Right renal cortex interstitium (tissue), 3 donors: ENCODE results near the gene TOR1AIP1. TPM values are rescaled to one million over a fixed set of nuclear protein-coding genes. Genes with fewer than 3 reads are reported as not detected.
"Not testable (repeated sequence)": the region's sequence is repeated elsewhere in the genome, so short reads cannot be mapped to it uniquely, and the experiment has no call there.

ENCODE experiments used
- DNase-seq, 3 donors: peaks; one replicate each; pipeline ENCODE4 v3.0.0-alpha.2; 2013; ENCODE audit warnings: low read depth in 3 of 3, low spot score in 2 of 3
- polyA plus RNA-seq, 3 donors: library from polyadenylated mRNA; unstranded; fragments of 120-200 nt; gene quantifications; one replicate each; pipeline ENCODE4 v1.2.1, GENCODE V29; 2013; ENCODE audit not compliant: insufficient read length in 3 of 3

The TOR1AIP1 gene, protein sequence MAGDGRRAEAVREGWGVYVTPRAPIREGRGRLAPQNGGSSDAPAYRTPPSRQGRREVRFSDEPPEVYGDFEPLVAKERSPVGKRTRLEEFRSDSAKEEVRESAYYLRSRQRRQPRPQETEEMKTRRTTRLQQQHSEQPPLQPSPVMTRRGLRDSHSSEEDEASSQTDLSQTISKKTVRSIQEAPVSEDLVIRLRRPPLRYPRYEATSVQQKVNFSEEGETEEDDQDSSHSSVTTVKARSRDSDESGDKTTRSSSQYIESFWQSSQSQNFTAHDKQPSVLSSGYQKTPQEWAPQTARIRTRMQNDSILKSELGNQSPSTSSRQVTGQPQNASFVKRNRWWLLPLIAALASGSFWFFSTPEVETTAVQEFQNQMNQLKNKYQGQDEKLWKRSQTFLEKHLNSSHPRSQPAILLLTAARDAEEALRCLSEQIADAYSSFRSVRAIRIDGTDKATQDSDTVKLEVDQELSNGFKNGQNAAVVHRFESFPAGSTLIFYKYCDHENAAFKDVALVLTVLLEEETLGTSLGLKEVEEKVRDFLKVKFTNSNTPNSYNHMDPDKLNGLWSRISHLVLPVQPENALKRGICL
- 10 to 100 TPM; 55.8 to 60.8 (median 60.8) TPM for polyA plus RNA-seq

DNA sequence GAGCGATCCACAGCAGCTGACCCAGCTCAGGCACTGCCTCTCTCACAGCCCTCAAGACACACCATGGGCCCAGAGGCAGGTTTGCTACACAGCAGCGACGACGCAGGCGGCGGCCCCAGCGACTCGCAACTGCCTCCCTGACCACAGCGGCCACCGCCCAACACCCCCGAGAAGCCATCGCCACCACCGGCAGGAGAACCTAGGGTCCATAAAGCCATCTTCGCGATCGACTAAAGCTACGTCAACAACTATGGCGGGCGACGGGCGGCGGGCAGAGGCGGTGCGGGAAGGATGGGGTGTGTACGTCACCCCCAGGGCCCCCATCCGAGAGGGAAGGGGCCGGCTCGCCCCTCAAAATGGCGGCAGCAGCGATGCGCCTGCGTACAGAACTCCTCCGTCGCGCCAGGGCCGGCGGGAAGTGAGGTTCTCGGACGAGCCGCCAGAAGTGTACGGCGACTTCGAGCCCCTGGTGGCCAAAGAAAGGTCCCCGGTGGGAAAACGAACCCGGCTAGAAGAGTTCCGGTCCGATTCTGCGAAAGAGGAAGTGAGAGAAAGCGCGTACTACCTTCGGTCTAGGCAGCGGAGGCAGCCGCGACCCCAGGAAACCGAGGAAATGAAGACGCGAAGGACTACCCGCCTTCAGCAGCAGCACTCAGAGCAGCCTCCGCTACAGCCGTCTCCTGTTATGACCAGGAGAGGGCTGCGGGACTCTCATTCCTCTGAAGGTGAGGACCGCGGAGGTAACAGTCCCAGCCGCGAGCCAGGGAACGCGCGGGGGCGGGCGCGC lies at the start of gene TOR1AIP1:
TSS of gene TOR1AIP1 (plus strand) at position 33 of the 787 bp plus-strand sequence. CDS start at position 251, 218 bp downstream.
- peak; percentile 89 to 95 (median 90) for DNase-seq

DNA sequence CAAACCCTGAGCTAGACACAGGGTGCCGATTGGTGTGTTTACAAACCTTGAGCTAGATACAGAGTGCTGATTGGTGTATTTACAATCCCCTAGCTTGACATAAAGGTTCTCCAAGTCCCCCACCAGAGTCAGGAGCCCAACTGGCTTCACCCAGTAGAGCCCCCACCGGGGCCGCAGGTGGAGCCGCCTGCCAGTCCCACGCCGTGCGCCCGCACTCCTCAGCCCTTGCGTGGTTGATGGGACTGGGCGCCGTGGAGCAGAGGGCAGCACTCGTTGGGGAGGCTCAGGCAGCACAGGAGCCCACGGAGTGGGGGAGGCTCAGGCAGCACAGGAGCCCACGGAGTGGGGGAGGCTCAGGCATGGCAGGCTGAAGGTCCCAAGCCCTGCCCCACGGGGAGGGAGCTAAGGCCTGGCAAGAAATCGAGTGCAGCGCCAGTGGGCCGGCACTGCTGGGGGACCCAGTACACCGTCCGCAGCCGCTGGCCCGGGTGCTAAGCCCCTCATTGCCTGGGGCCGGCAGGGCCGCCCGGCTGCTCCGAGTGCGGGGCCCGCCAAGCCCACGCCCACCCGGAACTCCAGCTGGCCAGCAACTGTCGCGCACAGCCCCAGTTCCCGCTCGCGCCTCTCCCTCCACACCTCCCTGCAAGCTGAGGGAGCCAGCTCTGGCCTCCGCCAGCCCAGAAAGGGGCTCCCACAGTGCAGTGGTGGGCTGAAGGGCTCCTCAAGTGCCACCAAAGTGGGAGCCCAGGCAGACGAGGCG lies 45.2 kb upstream of the TOR1AIP1 start:
- not testable (repeated sequence) for DNase-seq

DNA sequence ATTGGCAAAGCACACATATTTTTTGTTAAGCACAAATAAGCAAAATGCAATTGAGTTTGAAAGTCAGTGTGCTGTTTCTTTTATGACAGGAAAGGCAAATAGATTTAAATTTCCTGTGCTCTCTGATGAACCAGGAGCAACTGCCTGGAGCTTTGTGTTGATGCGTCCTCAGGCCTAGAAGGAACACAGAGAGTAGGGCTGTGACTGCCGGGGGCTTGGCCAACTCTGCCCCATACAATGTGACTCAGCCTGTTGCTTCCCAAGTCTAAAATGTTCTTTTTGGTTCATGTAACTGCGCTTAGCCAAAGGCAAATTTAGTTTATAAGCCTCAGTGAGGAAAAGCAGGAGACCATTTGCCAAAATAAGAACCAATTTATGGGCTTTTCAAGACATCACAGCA lies 42.0 kb upstream of the TOR1AIP1 start:
- DNase-seq, result no peak

DNA sequence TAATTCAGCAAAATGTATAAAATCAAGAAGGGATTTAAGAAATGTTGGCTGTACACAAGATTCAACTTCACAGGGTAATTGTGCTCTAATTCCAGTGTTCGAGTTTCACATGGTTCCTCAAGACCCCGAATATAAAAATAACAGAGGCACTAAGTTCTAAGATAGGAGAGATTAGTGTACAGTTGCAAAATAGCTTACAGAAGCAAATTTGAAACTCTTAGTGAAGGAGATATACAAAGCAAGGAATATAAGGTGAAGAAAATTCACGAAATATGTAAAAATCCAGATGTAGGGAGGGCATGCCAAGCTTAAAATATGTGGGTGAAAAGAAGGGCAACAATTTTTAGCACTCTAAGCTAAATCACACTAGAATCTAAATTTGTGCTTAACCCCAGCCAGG lies 33.9 kb upstream of the TOR1AIP1 start:
- DNase-seq, result no peak

DNA sequence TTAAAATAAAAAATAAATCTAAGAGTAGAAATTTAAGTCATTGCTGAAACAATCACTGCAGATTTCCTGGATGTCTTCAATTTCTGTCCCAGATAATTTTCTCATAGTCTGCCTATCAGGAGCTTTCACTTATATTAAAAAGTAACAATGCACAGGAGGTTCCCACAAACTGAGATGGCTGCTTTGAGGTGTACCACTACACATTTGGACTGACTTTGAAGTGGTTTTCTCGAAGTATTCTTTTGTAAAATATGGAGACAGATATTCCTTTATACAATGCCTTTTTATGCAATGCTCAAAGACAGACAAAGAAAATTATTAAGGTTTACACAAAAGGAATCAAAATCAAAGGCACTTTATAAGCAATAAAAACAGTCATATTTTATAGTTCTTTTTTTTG lies 29.0 kb upstream of the TOR1AIP1 start:
- no peak for DNase-seq

DNA sequence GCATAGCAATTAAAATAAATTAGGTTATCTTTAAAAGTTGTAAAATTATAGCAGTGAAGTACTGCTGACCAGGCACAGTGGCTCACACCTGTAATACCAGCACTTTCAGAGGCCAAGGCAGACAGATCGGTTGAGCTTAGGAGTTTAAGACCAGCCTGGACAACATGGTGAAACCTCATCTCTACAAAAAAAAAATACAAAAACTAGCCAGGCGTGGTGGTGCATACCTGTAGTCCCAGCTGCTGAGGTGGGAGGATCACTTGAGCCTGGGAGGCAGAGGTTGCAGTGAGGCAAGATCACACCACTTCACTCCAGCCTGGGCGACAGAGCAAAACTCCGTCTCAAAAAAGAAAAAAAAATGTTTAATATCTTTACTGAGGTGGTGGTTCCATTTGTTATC lies 26.3 kb upstream of the TOR1AIP1 start:
- DNase-seq, result not testable (repeated sequence)

DNA sequence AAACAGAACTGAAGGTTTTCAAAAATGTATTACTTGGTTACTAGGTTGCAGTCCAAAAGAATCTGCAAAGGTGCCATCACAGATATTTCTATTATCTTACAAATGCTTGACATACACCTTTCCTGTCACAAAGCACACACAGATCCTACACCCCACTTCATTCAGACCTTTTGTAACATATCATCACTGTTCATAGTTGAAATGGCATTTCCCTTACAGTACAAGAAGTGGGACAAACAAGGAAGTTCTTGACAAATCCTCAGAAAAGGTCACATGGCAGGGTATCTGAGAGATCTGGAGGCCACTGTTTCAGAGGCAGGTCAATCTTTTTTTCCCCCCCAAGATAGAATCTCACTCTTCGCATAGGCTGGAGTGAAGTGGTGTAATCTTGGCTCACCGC lies 25.8 kb upstream of the TOR1AIP1 start:
- no peak for DNase-seq

DNA sequence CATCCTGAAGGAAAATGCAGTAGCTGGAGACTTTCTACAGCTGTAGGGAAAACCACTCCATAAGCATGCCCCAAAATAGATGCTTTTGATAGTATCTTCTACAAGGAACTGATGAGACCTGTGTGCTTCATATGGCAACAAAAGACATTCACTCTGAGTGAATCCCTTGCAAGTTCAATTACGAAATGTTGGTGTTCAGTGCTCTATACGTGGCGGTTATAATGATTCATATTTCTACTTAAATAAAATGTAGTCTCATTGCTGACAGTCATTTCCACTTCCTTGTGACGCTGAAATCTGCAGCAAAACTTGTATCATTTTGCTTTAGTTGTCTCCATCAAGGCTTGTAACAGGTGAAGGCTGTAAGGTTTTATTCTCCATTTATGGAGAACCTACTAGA lies 25.1 kb upstream of the TOR1AIP1 start:
- no peak for DNase-seq

DNA sequence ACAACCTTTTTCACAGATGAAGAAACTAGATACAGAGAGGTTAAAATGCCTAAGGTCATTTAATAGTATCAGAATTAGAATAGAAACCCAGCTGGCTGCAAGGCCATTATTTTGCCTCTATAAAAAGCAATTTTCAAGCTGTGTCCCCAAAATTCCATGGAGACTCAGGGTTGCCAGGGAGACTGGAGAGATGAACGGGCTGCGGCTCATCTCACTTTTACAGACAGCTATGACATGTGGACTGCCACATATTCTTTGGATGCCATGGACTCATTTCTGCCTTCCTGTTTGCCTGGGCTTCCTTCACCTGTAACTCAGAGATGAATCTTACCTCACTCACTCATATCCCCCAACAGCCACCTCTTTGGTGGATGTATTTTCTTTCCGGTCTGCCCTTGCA lies 21.4 kb upstream of the TOR1AIP1 start:
- DNase-seq, result no peak

DNA sequence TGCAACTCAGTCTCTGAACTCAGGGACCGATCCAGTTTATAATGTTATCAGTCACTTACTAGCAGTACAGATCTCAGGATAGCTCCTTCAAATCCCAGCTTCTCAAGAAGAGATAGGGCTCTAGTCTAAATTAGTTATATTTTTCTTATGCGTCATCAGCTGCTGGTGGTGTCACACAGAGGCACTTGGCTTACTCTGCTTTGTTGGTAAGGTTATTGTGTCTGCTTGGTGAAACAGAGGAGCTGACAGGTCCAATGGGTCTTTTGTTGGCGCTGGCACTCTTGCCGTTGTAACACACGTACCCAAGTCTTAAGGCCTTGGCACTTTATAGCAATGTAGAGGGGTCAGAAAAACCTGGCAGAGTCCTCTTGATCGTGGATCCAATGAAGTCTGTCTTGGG lies 16.7 kb upstream of the TOR1AIP1 start:
- DNase-seq, result no peak

DNA sequence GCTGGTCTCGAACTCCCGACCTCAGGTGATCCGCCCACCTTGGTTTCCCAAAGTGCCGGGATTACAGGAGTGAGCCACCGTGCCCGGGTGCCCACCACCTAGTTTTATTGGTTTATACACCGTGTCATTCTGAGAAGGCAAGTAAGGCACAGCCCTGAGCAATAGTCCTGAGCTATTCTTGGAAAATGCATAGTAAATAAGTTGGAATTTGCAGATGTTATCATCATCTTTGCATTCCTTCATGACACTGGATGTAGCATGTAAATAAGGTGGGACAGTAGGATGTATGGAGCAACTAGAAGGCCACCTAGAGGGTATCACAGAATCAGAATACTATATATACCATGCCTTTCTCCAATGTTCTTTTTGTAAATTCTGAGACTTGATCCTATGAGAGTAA lies 15.5 kb upstream of the TOR1AIP1 start:
- no peak for DNase-seq

DNA sequence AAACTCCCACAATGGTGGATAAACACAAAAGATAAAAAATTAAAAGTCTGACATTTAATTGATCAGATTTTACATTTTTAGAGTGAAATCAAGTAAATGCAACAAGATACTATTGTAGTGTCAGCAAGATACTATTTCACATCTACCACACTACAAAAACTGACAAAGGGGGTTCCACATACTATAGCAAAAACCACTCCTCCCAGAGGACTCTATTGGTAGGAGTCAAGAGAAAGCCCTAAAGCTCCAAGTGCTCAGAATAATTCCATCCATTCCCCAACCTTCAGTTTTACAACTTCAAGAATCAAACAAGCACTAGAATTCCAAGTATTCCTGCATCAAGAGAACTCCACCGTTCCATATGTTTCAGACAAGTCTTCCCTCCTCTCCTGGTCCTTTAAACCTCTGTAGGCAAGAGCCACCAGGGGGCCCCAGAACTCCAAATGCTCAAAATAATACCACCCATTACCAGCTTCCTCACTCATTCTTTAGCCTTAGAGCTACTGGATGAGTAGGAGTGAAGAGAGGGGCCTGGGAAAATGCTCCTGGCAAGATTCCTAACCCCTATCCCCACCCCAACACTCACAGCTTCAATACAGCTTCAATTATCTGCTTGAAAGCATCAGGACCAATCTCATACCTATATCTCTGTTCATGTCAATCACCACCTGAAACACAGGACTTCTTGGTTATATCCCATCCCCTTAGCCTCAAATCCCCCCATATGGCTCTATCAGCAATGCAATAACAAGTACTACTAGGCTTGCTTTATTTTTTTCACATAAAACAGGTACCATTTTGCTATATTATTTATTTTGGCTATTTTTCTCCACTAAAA lies 14.4 kb upstream of the TOR1AIP1 start:
- DNase-seq, result no peak

DNA sequence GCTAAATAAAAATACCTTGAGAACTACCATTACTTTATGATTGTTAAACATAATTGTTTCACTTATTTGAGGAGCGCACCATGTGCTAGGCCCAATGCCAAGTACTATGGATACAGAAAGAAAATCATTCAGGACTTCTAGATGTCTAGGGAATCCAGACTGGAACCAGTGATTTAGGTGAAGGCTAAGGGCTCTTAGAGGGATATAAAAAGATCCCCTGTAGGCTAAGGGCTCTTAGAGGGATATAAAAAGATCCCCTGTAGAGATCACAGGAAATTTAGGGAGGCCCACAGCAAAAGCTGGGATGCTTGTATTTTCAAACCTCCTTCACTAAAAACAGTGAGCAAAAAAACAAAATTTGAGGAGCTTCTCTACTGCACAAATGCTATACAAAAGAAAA lies 11.2 kb upstream of the TOR1AIP1 start:
- DNase-seq, result no peak

DNA sequence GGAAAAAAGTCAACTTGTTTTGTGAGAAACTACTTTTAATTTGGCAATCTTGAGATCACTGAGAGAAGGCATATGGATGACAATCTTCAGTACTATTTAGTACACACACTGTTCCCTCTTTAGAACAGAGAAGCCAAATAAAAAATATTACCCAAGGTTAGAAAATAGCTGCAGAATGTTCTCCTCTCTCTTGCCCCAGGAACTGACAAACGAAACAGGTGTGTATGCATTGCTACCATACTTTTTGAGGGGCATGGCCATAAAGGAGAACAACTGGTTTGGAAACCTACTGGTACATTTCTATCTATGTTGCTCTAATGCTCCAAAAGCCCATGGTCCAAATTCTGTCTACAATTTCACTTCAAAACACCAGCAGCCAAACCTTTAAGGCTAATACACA lies 10.1 kb upstream of the TOR1AIP1 start:
- no peak for DNase-seq

DNA sequence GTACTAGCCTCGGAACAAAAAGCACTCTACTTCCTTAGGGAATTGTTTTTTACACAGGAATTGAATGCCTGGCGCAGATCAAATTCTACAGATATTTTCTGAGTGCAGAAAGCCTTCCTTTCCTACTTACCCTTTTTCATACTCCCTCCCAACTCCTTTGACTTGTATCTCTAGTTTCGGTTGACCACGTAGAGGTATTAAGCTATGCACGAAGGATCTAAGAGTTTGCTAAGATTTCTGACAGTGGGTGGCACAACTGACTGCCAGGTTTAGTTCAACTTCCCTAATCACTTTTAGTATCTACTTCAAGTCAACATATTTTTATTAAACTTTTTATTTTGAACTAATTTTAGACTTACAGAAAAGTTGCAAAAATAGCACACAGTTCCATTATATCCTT lies 9.5 kb upstream of the TOR1AIP1 start:
- no peak for DNase-seq

DNA sequence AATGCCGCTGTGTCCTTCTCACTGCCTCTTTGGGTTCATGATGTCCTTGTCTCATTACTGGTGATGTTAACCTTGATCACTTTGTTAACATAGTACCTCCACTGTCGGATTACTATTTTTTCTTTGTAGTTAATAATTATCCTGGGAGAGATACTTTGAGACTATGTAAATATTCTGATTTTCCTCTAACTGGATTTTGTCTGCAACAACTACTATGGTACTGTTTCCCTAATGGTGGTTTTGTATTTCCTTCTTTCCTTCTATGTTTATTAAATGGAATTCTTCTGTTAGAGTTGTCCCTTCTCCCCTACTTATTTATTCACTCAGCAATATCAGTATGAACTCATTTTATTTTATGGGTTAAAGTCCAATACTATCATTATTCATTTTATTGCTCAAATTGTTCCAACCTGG lies 8.6 kb upstream of the TOR1AIP1 start:
- DNase-seq, result no peak

DNA sequence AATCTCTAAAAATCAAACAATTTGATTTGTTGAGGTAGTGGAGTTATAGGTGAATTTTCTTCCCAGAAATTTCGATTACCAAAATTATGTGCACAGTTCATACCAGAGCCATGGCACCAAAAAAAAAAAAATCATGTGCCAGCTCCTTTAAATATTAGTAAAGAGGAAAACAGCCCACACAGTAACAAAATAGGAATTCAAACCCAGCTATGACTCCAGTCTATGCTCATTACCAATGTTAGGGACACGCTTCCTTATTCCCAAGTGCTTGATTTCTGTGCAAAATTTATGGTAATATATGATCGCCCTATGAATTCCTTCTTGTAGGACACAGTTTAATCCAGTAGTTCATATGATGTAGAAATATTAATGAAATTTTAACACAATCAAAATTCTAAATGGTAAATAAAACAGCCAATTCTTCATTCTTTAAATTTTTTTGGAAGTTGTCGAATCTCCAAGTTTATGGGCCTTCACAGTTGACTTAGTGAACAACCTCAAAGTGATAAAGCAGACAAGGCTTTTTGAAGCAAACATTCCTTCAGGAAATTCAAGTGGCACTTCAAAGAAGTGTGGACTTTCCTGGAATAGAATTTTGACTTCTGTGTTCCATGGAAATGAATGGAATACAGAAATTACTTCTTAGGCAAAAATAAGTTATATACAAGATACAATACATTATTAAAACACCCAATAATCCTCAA lies 6.3 kb upstream of the TOR1AIP1 start:
- DNase-seq, result no peak

DNA sequence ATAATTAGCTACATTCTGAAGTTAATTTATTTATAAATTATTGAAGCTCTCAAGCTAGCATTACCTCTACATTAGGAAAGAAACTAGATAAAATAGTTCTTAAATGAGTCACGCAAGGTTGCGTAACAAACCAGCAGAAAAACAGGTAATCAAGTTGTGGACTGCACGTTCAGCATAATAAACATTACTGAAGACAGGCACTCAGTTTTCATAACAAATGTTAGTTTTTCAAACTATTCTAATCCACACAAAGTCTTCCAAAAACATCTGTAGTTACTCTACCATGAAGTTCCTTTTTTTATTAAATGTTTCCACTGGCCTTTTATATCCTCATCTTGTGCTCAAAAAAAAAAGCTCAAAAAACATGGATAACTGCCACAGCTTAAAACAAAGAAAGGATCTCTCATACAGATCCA lies 5.8 kb upstream of the TOR1AIP1 start:
- no peak for DNase-seq

DNA sequence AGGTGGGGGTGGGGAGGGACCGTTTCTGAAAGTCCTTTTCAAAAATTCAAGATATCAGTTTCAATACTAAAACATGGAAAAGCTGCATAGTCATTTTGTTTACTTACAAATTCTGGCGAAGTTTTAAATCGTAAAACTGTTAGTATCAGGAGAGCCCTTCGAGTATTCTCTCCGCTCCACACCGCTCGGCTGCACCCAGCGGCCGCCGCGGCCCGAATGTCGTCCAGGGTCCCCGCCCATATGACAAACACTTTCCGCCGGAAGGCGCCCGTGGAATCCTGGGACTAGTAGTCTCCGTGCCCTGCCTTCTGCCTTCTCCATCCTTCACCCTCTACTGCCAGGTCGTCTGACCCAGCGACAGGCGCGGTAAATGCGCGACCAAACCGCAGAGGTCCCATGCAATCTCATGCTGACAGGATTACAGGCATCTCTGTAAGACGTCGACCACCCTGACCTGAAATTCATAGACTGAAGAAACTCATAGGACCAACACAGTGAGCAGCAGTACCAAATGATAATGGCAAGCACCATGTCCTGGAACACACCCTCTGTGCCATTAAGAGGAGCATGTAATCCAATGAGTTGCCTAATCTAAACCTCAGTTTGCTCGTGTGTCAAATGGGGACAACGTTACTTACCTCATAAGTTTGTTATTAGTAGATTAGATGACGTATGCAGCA lies 4.4 kb upstream of the TOR1AIP1 start, which contains the start of gene TOR1AIP2:
TSS of gene TOR1AIP2 (minus strand) at position 218 of the 680 bp plus-strand sequence. CDS start 25,138 bp downstream, outside the sequence.
- peak in 2 of 3 donors; percentile 63 to 81 for DNase-seq
